Measurements from ENCODE around the gene CHMP3. TPM values are rescaled to one million over a fixed set of nuclear protein-coding genes. Genes with fewer than 3 reads are reported as not detected.
"Not testable (repeated sequence)": the region's sequence is repeated elsewhere in the genome, so short reads cannot be mapped to it uniquely, and the experiment has no call there.

Gene CHMP3
- total RNA-seq, 1 experiment from 2014 or later: 63.4 TPM

DNA sequence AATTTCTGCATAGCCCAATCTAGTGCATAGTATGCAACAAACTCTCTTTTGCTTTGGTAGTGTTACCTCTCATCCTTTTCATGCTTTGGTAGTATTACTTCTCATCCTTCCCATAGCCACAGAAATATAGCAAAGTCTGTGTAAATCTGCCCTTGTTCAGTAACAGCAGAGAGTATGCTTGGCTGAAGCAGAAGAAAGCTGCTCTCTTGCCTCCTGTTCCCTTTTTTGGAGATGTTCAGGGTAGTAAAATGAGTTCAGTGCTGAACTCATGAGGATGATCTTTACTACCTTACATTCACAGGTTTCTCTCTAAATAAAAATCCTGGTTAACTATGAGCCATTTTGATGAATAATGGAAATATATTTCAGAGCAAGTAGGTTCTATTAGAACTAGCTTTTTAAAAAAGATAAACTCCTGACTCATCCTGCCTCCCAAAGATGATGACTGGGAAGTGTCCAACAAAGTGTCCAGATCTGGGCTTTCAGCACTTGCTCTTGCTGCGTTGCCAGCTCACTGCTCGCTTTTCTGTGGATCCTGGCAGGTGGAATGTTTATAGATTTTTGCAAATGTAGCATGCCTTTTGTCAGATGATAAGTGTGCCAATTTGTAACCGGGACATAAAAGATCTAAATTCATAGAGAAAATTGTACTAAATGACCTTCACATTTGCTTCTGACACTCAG lies 29.4 kb upstream of the CHMP3 start:
- Histone ChIP-seq H3K9me3 (ENCODE audit: control insufficient read depth in 1 of 2, insufficient read depth in 1 of 2, low read depth in 1 of 2, low read length in 2 of 2) (no peaks in the 10 kb centered on the region), H3K9me2 (ENCODE audit: insufficient read depth) (no peaks in the 10 kb centered on the region), H3K36me3 (ENCODE audit: control insufficient read depth in 1 of 2, insufficient read depth in 2 of 2, low read length in 2 of 2) (no peaks in the 10 kb centered on the region), H3K4me3 (replicated peaks in 1 of 2; ENCODE audit: low read depth in 1 of 2, low read length in 2 of 2) (no peak overlapping the region), H3K4me1 (ENCODE audit: control insufficient read depth in 1 of 2, insufficient read depth in 2 of 2, low read length in 2 of 2) (no peaks in the 10 kb centered on the region), H3K4me2 (ENCODE audit: low read length) (no peak overlapping the region), H3K9ac (ENCODE audit: low read length) (no peak overlapping the region), H3K27ac (ENCODE audit: low read depth, low read length) (no peak overlapping the region), H3K27me3 (ENCODE audit: insufficient read depth, low read length) (no peaks in the 10 kb centered on the region), H4K20me1 (ENCODE audit: insufficient read depth) (no peaks in the 10 kb centered on the region), H3K79me2 (ENCODE audit: insufficient read depth, low read length) (no peaks in the 10 kb centered on the region), H2AFZ (ENCODE audit: low read depth, low read length, poor library complexity, severe bottlenecking) (no peak overlapping the region)
- intact Hi-C loops (cut with micrococcal nuclease): no loop called here
- ATAC-seq: no peak
- BruUV-seq (replicated peaks): no TSS peak
- DNase-seq (ENCODE audit: low read depth, low spot score): no peak
- ChIA-PET CTCF (no interaction called here), POLR2A (no interaction called here), RAD21 (ENCODE audit: low non-redundant PET in 1 of 2, low total read pairs in 2 of 2, uncharacterized antibody in 2 of 2, unreplicated experiment in 2 of 2) (no interaction called here)
- TF ChIP-seq EGR1 (IDR thresholded peaks at IDR 0.05; ENCODE audit: low read depth): no peak
- TF ChIP-seq, protein P1, sequence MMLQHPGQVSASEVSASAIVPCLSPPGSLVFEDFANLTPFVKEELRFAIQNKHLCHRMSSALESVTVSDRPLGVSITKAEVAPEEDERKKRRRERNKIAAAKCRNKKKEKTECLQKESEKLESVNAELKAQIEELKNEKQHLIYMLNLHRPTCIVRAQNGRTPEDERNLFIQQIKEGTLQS (IDR thresholded peaks at IDR 0.05): no peak
- TF ChIP-seq CEBPB (IDR thresholded peaks at IDR 0.05; ENCODE audit: low read depth): no peak
- no peak for TF ChIP-seq SIN3A (IDR thresholded peaks at IDR 0.05; ENCODE audit: low read depth)
- TF ChIP-seq JUND (IDR thresholded peaks at IDR 0.05): no peak
- no peak for TF ChIP-seq POLR2AphosphoS5 (IDR thresholded peaks at IDR 0.05; ENCODE audit: low read depth, low read length)
- no peak for TF ChIP-seq EZH2 (IDR thresholded peaks at IDR 0.05)
- no peak for TF ChIP-seq SP1 (IDR thresholded peaks at IDR 0.05; ENCODE audit: low read depth)
- TF ChIP-seq, protein P2, sequence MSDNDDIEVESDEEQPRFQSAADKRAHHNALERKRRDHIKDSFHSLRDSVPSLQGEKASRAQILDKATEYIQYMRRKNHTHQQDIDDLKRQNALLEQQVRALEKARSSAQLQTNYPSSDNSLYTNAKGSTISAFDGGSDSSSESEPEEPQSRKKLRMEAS (IDR thresholded peaks at IDR 0.05): no peak
- no peak for TF ChIP-seq EZH2phosphoT487 (IDR thresholded peaks at IDR 0.05; ENCODE audit: borderline replicate concordance)
- no peak for TF ChIP-seq POLR2A (IDR thresholded peaks at IDR 0.05; ENCODE audit: borderline replicate concordance, extremely low read depth, insufficient read depth, insufficient read length)
- no peak for TF ChIP-seq SRF (IDR thresholded peaks at IDR 0.05; ENCODE audit: low read depth)
- TF ChIP-seq, protein P3, sequence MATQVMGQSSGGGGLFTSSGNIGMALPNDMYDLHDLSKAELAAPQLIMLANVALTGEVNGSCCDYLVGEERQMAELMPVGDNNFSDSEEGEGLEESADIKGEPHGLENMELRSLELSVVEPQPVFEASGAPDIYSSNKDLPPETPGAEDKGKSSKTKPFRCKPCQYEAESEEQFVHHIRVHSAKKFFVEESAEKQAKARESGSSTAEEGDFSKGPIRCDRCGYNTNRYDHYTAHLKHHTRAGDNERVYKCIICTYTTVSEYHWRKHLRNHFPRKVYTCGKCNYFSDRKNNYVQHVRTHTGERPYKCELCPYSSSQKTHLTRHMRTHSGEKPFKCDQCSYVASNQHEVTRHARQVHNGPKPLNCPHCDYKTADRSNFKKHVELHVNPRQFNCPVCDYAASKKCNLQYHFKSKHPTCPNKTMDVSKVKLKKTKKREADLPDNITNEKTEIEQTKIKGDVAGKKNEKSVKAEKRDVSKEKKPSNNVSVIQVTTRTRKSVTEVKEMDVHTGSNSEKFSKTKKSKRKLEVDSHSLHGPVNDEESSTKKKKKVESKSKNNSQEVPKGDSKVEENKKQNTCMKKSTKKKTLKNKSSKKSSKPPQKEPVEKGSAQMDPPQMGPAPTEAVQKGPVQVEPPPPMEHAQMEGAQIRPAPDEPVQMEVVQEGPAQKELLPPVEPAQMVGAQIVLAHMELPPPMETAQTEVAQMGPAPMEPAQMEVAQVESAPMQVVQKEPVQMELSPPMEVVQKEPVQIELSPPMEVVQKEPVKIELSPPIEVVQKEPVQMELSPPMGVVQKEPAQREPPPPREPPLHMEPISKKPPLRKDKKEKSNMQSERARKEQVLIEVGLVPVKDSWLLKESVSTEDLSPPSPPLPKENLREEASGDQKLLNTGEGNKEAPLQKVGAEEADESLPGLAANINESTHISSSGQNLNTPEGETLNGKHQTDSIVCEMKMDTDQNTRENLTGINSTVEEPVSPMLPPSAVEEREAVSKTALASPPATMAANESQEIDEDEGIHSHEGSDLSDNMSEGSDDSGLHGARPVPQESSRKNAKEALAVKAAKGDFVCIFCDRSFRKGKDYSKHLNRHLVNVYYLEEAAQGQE (IDR thresholded peaks at IDR 0.05; ENCODE audit: low read depth): no peak
- no peak for TF ChIP-seq FOSL1 (IDR thresholded peaks at IDR 0.05; ENCODE audit: low read depth)

DNA sequence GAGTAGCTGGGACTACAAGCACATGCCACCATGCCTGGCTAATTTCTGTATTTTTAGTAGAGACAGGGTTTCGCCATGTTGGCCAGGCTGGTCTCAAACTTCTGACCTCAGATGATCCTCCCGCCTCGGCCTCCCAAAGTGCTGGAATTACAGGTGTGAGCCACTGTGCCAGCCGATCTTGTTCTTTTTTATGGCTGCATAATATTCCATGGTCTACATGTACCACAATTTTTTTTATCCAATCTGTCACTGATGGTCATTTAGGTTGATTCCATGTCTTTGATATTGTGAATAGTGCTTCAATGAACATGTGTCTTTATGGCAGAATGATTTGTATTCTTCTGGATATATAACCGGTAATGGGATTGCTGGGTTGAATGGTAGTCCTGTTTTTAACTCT lies 26.5 kb upstream of the CHMP3 start:
- H4K20me1 ChIP-seq (ENCODE audit: insufficient read depth); ATAC-seq; H3K4me3 ChIP-seq (replicated peaks in 1 of 2; ENCODE audit: low read depth in 1 of 2, low read length in 2 of 2); CTCF ChIA-PET; H3K79me2 ChIP-seq (ENCODE audit: insufficient read depth, low read length); H3K4me2 ChIP-seq (ENCODE audit: low read length); RAD21 ChIA-PET (ENCODE audit: low non-redundant PET in 1 of 2, low total read pairs in 2 of 2, uncharacterized antibody in 2 of 2, unreplicated experiment in 2 of 2); H3K36me3 ChIP-seq (ENCODE audit: control insufficient read depth in 1 of 2, insufficient read depth in 2 of 2, low read length in 2 of 2); H3K9ac ChIP-seq (ENCODE audit: low read length); POLR2A ChIA-PET; H3K9me2 ChIP-seq (ENCODE audit: insufficient read depth); H3K27me3 ChIP-seq (ENCODE audit: insufficient read depth, low read length); BruUV-seq (replicated peaks); H3K4me1 ChIP-seq (ENCODE audit: control insufficient read depth in 1 of 2, insufficient read depth in 2 of 2, low read length in 2 of 2); H2AFZ ChIP-seq (ENCODE audit: low read depth, low read length, poor library complexity, severe bottlenecking); H3K9me3 ChIP-seq (ENCODE audit: control insufficient read depth in 1 of 2, insufficient read depth in 1 of 2, low read depth in 1 of 2, low read length in 2 of 2); H3K27ac ChIP-seq (ENCODE audit: low read depth, low read length); intact Hi-C loops (cut with micrococcal nuclease); DNase-seq (ENCODE audit: low read depth, low spot score): not testable (repeated sequence)

All from HCT116 (cell line).